Activated CD4-positive, alpha-beta T cell treated with anti-CD3 and anti-CD28 coated beads, Interleukin-2, amount 50 U/mL, for 16 hours (primary cell): ENCODE data around the gene COPE.
"Not testable (repeated sequence)": the region's sequence is repeated elsewhere in the genome, so short reads cannot be mapped to it uniquely, and the experiment has no call there.

Experiments used
- DNase-seq: peaks from one replicate; pipeline ENCODE4 v3.0.0-alpha.2; 2020

COPE gene

DNA sequence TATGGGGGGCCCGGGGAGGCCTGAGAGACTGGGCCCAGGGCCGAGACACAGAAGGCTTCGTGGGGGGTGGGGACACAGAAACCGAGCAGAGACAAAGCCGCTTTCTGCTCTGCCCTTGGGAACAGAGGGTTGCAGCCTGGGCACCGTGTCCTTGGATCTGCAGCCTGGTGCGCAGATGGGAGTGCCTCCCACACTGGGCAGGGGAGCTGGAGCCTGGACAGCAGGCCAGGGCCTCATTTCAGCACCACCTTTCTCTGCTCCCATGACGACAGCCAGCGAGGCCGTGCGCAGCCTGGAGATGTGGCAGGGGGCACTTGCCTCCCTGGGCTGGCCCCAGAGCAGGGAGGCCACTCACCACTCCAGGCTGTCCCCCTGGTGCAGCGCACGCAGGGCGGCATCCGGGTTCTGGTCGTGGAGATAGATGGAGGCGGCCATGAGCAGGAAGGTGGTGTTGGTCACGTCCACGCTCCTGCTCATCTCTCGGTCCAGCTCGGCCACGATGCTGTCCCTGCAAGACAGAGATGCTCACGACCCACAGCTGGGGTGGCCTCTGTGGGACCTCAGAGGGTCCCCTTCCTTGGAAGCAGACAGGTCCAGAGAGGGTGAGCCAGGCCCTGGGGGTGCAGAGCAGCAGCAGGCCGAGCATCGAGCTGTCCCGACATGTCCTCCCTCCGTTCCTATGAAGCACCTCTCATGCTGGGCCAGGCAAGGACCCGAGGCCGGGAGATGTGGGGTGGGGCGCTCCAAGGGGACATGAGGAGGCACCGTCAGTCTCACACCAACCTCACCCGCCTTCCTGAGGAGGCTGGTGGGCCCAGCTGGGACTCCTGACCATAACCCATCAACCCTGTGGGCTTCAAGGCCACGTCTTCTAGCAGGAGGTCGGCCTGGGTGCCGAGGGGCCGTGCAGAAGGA, 12.3 kb downstream of the COPE start:
- no peak for DNase-seq

DNA sequence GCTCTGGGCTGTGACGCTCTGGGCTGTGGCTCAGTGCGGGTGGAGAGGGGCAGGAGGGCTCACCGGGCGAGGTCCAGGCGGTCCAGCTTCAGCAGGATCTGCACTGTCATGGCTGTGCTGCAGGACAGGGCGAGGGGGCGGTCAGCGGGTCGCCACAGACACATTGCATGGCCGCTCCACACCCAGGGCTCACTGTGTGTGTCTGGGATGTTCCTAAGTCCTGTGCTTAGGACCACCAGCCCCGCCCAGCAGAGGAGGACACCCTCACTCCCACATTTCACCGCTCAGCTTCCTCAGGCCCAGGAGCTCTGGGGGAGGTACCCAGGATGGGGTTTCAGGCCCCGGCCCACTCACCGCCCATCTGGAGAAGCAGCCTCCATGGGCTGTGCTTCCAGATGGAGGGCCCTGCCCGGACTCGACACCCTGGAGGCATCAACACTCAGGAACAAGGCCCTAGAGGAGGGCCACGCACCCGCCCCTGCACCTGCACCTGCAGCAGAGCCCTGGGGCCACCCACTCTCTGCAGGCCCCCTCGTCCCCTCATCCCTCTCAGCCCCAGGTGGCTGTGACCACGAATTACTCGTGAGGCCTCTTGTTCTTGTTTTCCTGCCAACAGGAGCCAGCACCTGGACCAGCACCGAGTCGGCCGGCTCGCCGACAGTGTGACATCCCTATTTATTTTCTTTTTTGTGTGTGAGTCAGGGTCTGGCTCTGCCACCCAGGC, 13.5 kb downstream of the COPE start:
- no peak for DNase-seq

DNA sequence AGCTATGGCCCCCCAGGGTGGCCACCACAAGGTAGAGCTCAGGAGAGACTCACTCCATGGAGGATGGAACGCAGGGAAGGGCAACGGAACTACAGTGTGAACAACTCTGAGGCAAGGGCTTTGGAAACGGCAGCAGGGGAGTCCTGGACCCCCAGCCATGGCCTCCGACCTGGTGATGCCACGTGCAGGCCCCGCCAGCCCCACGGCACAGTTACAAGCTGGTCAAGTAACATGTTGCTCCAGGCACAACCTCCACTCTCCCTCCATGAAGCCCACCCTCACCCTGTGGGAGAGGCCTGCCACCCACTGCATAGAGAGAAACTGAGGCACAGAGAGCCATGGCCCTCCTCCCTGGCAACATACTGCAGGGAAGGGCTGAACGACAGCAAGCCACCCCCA, 14.1 kb downstream of the COPE start:
- no peak for DNase-seq

DNA sequence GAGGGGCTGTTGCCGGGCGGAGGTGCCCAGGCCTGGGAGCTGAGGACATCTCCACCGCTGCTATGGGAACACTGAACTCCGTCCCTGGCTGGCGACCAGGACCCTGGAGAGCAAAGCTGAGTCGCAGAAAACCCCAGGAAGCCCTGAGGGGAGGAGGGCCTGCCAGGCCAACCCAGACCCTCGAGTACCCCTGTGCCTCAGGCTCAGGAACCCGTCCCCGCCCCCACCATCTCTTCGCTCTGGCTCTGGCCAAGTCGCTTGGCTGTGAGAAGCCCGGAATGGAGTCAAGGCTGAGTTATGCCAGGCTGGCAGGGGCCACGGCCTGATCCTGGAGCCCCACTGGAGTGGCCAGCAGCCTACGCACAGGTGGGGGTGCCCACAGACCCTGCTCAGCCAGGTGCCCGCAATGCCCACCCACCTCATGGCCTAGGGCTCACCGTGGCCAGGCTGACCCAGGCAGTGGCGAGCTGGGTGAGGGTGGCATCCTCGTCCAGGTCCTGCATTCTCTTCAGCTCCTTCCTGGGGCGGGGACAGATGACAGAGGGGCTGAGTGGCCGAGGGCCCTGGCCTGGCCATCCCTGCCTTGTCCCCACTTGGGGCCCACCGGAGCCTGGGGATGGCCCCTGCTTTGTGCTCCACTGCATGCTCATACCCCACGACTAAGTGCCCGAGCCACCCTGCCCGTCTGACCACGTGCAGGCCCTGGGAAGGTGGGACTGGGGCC, 14.7 kb downstream of the COPE start:
- no peak for DNase-seq

DNA sequence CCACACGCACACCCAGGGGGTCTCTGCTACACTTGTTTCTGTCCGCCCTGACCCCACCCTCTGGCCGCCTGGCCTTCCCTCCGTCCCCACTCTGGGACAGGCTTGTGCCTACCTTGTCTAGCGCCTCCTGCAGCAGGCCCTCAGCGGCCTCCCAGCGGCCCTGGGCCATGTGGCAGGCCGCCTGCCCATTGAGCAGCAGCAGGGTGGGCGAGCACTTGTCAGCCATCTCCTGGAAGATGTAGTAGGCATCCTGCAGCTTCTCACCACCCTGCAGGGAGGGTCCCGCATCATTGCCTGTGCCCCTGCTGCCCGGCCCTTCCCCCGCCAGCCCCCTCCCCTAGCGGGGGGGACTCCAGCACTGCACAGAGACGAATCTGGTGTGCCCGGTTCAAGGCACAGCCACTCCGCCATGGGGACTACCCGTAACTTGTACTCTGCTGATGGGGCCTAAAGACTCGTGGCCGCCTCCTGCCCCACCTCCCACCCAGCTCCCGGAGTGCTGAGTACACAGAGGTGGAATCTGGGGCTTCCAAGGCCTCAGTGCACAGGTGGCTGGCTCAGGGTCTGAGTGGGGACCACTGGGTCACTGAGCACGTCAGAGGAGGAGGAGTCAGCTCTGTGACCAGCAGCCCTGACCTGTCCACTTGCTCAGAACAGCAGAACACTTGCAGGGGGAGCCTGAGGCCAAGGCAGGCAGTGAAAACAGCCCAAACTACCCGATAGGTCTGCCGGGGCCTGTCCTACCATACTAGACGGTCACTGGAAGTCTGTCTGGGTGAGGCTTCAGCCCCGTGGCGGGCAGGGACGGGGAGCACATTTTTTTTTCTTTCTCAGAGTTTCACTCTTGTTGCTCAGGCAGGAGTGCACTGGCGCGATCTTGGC, 15.8 kb downstream of the COPE start:
- no peak for DNase-seq

DNA sequence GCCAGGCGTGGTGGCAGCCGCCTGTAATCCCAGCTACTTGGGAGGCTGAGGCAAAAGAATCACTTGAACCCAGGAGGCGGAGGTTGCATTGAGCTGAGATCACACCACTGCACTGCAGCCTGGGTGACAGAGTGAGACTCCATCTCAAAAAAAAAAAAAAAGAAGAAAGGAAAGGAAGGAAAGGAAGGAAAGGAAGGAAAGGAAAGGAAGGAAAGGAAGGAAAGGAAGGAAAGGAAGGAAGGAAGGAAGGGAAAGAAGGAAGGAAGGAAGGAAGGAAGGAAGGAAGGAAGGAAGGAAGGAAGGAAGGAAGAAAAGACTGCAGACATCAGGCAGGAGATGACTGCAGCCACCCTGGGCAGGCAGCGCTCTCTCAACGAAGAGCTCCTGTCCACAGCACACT, 16.7 kb downstream of the COPE start:
- DNase-seq = not testable (repeated sequence)

DNA sequence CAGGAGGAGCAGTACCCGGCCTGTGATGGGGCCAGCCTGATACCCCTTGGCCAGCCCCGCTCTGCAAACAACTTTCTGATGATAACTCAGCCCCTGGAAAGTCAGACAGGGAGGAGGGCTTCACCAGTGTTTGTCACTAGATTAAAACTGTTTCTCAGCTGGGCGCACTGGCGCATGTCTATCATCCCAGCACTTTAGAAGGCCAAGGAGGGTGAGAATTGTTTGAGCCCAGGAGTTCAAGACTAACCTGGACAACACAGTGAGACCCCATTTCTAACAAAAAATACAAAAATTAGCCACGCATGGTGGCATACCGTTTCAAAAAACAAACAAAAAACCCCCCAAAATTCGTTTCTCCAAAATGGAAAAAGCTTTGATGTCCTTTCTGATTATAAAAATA, 17.7 kb downstream of the COPE start:
- no peak for DNase-seq

DNA sequence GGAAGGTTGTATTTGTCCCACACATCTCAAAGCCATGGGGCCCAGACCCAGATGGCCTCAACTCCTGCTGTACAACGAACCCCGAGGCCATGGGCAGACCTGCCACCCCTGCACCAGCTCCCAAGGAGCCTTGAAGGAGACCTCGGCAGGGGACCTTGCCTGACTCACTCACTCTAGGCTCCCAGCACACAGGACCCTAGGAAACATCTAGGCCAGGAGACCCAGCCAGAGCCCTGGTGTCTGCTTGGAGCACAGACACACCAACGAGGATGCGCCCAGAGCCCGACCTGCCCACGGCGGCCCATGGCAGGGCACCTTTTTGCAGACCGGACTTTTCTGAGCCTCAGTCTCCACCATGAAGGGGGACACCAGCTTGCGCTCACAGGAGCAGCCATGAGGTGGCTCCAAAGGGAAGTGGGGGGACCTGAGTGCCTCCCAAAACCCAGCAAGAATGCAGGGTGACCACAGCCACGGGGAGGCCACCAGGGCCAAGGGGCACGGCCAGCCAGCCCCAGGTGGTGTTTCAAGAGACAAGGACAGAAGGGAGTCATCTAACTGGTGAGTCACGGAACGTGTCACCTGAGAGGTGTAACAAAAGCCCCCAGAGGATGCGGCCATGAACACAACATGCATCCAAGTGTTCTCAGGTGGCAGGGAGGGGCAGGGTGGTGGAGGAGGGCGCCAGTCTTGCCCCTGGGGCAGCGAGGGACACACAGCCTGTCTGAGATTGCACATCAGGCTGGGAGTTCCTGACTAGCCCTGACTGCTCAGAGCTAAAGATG, 18.3 kb downstream of the COPE start:
- no peak for DNase-seq

DNA sequence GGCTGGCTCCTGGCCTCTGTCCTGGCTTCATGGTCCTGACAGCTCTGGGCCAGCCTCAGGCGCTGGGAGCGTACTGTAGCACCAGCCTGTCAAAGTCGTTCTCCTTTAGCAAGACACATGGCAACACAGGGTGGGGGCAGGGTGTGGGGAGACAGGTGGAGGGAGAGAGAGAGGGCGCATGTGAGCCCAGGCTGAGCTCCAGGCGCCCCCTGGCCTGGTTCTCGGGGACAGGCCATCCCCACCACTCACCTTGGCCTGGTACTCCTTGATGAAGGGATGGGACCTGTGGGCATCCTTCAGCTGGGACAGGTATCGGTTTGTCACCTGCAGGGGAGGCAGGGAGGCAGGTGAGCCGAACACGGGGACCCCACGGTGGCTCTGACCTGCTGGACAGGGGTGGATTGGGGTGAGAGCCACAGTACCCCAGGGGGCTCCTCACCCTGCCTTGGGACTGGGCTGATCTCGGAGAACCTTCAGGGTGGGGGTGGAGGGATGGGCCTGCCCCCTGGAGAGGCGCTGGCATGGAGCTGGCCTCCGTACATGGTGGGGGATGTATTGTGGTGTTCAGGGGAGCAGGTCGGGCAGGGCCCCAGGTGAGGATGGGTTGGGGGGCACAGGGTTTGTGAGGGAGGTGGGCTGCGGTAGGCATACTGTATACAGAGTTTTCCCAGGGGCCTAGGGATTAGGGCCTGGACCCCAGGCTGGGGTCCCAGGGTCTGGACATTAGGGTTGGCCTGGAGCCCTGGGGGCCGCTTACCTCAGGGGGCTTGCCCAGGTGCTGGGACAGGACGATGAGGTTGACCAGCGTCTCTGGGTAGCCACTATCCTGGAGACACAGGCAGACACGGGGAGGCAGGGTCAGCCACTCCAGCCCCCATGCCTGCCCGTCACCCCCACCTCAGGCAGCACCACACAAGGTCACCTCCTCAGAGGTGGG, 19.3 kb downstream of the COPE start:
- no peak for DNase-seq

DNA sequence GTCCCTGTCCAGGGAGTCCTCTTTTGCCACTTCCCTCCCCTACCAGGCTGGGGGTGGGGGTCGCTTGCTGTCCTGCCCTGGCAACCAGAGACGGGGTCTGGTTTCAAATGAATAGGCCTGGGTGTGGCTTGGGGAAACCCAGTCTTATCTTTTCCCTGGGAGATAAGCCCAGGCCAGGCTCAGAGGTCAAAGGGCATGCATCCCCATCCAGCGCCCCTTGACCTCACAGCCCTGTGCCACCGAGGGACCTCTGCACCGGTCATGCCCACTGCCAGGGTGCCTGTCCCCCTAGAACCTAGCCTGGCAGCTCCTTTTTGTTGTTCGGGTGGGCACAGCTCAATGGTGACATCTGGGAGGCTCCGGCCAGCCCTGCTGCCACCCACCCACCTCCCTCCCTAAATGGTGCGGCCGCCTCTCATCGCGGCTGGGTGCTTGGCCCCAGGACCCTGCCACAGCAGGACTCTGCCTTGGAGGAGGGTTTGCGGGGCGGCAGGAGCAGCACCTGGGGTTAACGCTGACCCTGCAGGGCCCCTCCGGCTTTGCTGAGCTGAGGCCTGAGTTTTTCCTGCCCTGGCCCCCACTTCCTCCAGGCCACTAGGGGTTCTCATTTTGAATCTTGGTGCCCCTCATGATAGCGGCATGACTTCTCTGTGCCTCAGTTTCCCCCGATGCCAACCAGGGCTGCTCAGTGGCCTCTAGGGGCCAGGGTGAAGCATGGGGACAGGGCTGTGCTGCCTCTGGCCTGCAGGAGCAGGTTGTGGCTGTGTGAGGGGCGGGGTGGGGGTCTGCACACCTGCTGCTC, 20.4 kb downstream of the COPE start:
- DNase-seq = no peak

DNA sequence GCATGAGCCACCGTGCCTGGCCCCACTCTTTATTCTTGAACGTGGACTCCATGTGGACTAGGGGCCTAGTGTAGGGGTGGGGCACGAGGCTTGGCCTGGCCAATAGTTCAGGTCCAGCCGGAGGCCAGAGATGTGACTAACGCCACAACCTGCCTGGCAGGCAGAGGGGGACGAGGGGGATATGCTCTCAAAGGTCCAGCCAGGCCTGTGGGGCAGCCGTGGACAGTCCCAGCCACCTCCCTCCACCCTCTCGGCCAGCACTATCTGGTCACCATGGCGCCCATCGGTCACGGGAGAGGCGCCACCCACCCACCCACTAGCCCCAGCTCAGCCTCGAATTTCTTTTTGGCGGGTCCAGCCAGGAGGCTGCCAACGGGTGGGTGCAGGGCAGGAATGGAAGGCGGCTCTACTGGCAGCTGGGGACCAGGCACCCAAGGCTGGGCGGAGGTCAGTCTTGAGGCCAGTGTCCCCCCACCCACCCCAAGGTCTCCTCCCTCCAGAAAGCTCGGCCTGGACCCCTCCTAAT, 21.0 kb downstream of the COPE start:
- DNase-seq = no peak

DNA sequence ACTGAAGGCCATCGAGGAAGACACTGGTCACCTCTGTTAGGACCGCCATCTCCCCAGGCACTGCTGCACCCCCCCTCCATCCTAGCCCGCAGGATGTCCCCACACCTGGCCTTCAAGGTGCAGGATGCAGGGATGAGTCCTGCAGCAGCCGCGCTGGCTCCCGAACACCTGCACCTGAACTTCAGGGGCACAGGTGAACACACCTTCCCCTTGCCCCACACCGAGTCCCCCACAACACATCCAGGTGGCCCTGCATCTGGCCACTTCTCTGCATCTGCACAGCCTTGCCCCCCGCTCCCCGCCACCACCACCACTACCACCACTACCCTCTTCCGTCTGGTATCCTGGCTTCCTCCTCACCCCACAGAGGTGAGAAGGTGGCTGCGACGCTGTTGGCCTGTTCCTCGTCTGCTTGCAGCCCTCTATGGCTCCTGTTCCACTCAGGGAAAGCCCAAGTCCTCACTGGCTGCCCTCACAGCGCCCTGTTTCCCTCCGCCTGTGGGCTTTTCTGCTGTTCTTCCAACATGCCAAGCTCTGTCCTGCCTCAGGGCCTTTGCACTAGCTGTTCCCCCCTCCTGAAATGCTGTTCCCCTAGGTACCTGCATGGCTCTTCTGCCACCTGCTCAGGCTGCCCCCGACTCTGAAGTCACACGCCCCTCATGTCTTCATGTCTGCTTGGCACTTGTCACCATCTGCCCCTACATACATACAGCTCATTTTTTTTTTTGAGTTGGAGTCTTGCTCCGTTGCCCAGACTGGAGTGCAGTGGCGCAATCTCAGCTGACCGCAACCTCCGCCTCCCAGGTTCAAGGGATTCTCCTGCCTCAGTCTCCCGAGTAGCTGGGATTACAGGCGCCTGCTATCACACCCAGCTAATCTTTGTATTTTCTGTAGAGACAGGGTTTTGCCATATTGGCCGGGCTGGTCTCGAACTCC, 21.8 kb downstream of the COPE start:
- no peak for DNase-seq

DNA sequence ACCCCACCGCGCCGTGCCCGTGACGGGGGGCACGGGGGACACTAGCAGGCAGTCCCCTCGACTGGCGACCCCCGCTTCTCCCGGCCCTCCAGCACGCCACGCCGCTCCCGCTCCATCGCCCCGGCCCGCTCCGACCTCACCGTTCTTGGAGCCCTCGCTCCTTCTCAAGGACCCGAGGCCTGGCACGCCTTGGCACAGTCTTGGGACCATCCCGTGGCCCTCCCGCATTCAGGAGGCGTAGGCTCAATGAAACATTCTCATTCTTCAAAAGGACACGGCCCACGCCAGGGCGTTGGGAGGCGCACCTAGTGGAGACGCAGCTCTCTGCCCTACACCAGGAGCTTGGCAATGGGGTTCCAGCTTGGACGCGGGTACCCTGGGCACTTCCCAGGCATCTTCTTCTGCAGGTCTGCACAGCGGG, 22.8 kb downstream of the COPE start:
- DNase-seq = no peak

DNA sequence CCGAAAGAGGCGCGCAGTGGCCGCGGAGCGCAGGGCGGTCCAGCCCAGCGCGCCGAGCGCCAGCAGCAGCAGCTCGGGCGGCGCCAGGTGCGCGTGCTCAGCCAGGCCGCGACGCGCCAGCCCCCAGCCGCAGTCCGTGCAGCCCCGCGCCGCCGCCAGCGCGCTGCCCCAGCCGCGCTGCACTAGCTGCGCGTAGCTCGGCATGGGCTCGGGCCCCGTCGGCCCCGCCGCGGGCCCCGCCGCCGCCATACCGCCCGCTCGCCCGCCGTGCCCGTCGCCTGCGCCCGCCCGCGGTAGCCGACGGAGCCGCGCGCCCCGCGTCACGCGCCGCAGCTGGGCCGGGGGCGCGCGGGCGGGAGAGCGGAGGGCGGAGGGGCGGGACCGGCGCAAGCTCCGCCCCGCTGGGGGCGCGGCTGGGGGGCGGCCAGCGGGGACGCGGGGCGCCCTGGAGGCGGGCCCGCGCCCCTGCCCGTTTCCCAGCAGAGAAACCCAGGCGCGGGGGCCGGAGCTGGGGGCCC, 23.3 kb downstream of the COPE start, which contains the start of gene CERS1:
Gene CERS1 (minus strand): TSS at position 335 of the 518 bp plus-strand sequence. CDS start 86 bp downstream, at position 249.
- no peak for DNase-seq

DNA sequence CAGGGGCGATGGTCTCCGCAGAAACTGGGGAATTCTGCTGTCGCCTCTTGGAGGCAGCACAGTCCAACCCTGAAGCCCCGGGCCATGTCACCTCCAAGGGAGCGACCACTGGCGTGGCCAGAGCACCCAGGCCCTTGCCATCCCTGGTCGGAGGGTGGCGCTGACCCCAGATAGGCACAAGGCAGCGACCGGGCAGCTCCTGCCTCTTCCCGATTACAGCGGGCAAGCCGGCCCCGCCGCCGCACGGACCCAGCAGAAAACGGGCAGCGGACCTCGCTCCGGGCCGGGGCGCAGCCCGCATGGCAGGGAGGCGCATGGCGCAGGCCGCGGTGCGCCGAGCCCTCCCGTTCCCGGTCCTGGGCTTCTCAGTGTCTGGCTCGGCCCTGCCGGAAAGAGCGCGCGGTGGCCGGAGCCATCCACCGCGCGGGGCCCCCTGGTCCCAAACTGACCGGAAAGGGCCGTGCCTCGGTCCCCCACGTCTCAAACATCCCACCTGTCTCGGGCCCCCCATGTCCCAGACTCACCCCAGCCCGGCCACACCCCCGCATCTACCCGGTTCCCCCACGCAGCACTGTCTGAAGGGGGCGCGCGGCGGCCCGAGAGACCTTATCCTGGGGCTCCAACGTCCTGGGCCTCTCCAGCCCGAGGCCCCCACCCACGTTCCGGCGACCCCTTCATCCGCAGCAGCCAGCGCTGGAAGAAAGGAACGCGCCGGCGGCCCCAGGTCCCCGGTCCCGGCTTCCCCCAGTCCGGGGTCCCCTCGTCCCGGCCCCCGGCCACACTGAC, 24.0 kb downstream of the COPE start:
- DNase-seq = no peak

DNA sequence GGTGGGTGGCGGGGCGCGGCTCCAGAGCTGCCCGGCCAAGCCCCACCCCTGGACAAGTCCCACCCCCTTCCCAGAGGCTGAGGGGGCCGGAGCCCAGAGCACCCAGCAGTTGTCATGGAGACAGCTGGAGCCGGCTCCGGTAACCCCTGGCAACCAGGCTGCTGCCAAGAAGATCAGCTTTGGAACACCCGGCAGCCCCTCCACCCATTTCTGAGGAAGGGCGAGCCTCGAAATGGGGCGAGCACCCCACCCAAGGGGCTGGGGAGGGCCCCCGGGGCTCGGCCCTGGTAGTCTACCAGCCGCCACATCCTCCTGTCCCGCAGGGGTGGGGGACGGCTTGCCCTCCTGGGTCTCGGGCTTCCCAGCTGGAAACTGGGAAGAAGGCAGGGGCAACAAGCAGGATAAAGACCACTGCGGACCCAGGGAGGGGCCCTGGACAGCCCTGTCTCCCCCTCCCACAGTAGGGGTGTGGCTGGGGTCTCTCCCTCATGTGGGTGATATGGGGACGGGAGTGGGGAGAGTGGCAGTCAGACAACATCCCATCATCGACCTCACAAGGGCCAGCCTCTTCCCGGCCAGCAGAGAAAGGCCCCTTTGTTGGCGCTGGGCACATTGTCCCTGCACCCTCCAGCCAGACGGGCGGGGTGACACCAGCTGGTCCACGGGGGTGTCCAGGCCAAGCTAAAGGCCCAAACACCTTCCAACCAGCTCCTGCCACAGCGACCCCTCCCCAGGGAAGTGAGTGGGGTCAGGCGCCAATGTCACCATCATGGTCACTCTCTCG, 24.7 kb downstream of the COPE start:
- DNase-seq = no peak
